ENCODE results near the gene UBIAD1.

- TF ChIP-seq E2F1 (CRISPR knock-in tag; IDR thresholded peaks at IDR 0.05): no peak
- TF ChIP-seq MED1 (CRISPR knock-in tag; IDR thresholded peaks at IDR 0.05; ENCODE audit: borderline replicate concordance): no peak
- no peak for TF ChIP-seq USF2 (CRISPR knock-in tag; IDR thresholded peaks at IDR 0.05)
- TF ChIP-seq CTCF (IDR thresholded peaks at IDR 0.05 in 2 of 3, conservative IDR thresholded peaks at IDR 0.05 in 1 of 3; ENCODE audit: insufficient read depth in 2 of 3, low read depth in 1 of 3, low read length in 3 of 3): no peak
- TF ChIP-seq HDAC6 (IDR thresholded peaks at IDR 0.05; ENCODE audit: low read depth, low read length): no peak
- no peak for TF ChIP-seq GTF2F1 (IDR thresholded peaks at IDR 0.05; ENCODE audit: low read depth, low read length)
- TF ChIP-seq NFE2 (IDR thresholded peaks at IDR 0.05; ENCODE audit: low read depth): no peak
Observed at GRCh38 chr1:11238311-11238710, 34.7 kb upstream of the UBIAD1 start.
